ENCODE data around the gene MMP24OS. TPM values are rescaled to one million over a fixed set of nuclear protein-coding genes. Genes with fewer than 3 reads are reported as not detected.
A peak's percentile ranks its signal among the peaks of the same experiment; 100 is the strongest.

The MMP24OS gene
- total and polyA plus RNA-seq, 8 donors, result 31.9 to 109 (median 42.1) TPM

DNA sequence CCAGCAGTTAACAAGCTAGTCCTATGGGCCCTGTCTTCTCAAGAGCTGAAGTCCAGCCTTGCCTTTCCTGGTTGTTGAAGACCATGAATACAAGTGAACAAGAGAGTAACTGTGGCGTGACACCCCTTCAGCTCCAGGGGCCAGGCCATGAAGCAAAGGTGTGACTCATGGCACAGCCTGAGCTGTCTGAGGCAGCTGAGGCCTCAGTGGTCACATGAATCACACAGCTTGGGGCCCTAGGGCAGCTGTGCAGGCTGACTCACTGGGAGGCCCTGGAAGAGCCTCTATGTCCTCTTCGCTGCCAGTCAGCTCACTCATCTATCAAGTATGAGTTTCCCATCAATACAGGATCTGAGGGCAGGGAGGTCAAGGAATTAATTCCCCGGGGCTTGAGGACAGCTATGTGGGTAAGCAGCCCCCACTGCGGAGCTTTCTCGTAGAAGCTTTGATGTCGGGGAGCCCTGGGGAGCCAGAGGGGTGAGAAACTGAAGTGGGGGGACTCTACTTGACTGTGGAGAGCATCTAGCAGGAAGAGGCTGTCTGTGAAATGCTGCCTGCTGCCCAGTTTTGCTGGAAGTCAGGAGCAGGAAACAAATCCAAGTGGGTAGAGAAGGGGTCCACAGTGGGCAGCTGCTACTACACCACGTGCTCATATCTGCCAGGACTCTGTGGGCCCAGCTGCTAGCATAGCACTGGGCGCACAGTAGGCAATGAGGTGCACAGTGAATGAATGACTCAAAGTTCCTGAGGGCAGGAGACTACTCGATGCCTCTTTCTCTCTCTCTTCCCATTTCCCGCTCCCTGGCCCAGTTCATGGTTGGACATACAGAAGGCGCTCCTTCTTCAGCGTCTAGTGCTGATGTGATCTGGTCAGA lies 28.0 kb upstream of the MMP24OS start:
- DNase-seq, result peak in 2 of 4 donors; percentile 72 to 83
- peak; percentile 76 for ATAC-seq
- no peaks in the 10 kb centered on the region for H3K36me3 ChIP-seq
- H3K4me1 ChIP-seq, result peaks cover 0 to 21% of the 10 kb centered on the region in 2 donors
- TF ChIP-seq, protein P1, sequence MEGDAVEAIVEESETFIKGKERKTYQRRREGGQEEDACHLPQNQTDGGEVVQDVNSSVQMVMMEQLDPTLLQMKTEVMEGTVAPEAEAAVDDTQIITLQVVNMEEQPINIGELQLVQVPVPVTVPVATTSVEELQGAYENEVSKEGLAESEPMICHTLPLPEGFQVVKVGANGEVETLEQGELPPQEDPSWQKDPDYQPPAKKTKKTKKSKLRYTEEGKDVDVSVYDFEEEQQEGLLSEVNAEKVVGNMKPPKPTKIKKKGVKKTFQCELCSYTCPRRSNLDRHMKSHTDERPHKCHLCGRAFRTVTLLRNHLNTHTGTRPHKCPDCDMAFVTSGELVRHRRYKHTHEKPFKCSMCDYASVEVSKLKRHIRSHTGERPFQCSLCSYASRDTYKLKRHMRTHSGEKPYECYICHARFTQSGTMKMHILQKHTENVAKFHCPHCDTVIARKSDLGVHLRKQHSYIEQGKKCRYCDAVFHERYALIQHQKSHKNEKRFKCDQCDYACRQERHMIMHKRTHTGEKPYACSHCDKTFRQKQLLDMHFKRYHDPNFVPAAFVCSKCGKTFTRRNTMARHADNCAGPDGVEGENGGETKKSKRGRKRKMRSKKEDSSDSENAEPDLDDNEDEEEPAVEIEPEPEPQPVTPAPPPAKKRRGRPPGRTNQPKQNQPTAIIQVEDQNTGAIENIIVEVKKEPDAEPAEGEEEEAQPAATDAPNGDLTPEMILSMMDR (IDR thresholded peaks at IDR 0.05), result no peak
- H3K27ac ChIP-seq, result peak overlapping the region; percentile 37 to 41
- no peak overlapping the region for H3K4me3 ChIP-seq
- no peaks in the 10 kb centered on the region for H3K27me3 ChIP-seq
- no peaks in the 10 kb centered on the region for H3K9me3 ChIP-seq
- intact Hi-C loops (cut with DNase I), result no loop called here

- no peak for DNase-seq
- H3K27me3 ChIP-seq, result no peaks in the 10 kb centered on the region
- intact Hi-C loops (cut with DNase I), result loop anchor here in 1 of 2 donors (5.0 kb wide), 1 partner anchor 142 kb away; no protein-coding TSS in a partner anchor
- no peak for ATAC-seq
- H3K4me3 ChIP-seq, result no peak overlapping the region
- H3K36me3 ChIP-seq, result no peaks in the 10 kb centered on the region
- peaks cover 0 to 21% of the 10 kb centered on the region in 2 donors for H3K4me1 ChIP-seq
- no peaks in the 10 kb centered on the region for H3K9me3 ChIP-seq
- peak overlapping the region in 1 of 2 donors; percentile 26 for H3K27ac ChIP-seq
- TF ChIP-seq, protein P1 (IDR thresholded peaks at IDR 0.05), result no peak
Measured at GRCh38 chr20:35304956-35305355, 27.0 kb upstream of the MMP24OS start.

DNA sequence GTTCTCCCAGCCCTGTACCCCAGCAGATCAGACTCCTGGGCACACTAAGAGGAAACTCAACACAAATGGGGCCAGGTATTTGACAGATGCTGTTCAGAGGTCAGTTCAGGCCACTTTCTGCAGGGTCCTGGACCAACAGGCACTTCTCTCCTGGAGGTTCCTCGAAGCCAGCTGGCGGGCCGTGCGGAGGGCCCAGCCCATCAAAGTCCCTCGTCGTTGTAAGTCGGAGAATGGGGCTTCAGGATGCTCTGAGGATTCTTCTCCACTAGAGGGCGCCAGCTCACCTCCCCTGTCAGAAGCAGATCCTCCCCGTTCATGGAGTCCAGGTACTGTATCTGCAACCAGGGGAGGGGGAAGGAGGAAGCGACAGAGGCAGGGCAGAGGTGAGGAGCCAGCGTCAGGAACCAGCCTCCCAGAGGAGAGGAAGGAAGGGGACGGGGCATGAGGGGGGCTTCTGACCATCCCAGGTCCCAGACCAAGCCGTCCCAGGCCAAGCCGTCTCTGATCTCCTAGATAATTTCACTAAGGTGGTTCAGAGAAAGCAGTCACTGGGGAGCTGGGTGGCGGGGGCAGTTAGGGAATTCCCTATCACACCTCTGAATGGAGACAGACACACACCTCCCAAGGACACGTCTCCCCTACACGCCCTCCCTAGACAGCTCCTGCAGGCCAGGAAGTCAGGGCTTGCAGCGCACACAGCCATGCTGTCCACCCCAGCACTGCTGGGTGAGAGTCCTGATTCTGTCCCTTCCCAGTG lies 26.0 kb upstream of the MMP24OS start:
- TF ChIP-seq, protein P1 (IDR thresholded peaks at IDR 0.05), result peak; percentile 93 to 94
- H3K9me3 ChIP-seq, result no peaks in the 10 kb centered on the region
- no peak overlapping the region for H3K4me3 ChIP-seq
- intact Hi-C loops (cut with DNase I), result loop anchor here in 1 of 2 donors (5.0 kb wide), 1 partner anchor 143 kb away; no protein-coding TSS in a partner anchor
- peak in 3 of 4 donors; percentile 70 to 87 (median 72) for DNase-seq
- ATAC-seq, result peak; percentile 79
- peaks cover 0 to 21% of the 10 kb centered on the region in 2 donors for H3K4me1 ChIP-seq
- no peaks in the 10 kb centered on the region for H3K36me3 ChIP-seq
- no peak overlapping the region for H3K27ac ChIP-seq
- H3K27me3 ChIP-seq, result no peaks in the 10 kb centered on the region

DNA sequence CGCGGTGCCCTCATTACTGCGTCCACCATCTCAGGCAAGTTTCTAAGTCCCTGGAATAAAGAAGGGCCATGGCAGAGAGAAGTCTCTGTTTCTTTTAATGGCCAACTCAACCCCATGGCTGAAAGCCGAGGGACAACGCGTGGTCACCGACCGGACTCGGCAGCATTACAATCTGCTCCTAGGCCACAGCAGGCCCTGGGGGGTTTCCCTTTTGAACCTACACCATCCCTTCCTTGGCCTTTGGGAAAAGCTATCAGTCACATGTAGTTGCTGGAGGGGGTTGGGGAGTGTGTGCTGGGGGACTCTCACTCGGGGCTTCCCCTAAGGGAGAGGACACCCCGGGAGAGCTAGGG lies 25.4 kb upstream of the MMP24OS start:
- Histone ChIP-seq H3K4me1 (peaks cover 0 to 21% of the 10 kb centered on the region in 2 donors), H3K27me3 (no peaks in the 10 kb centered on the region), H3K36me3 (no peaks in the 10 kb centered on the region), H3K4me3 (no peak overlapping the region), H3K27ac (no peak overlapping the region), H3K9me3 (no peaks in the 10 kb centered on the region)
- DNase-seq, result no peak
- intact Hi-C loops (cut with DNase I), result loop anchor here in 1 of 2 donors (5.0 kb wide), 1 partner anchor 144 kb away; no protein-coding TSS in a partner anchor
- ATAC-seq, result no peak
- TF ChIP-seq, protein P1 (IDR thresholded peaks at IDR 0.05), result no peak
